ENCODE measurements around the gene KRT75. TPM values are rescaled to one million over a fixed set of nuclear protein-coding genes. Genes with fewer than 3 reads are reported as not detected.

The KRT75 gene
- polyA plus RNA-seq, 2 of the 4 experiments (the other 2 are of a cell fraction), result not detected

GRCh38 chr12:52383331-52383730 lies 50.8 kb downstream of the KRT75 start:
- no peak for FAIRE-seq
- POLR2A ChIA-PET, result interaction anchor here (0.7 kb wide), 1 partner anchor 39 kb away, joined by 3 read pairs; no protein-coding TSS in a partner anchor
- no peak for TF ChIP-seq NFE2L2 (conservative IDR thresholded peaks at IDR 0.05; ENCODE audit: low read length)
- TF ChIP-seq HEYL (CRISPR knock-in tag; IDR thresholded peaks at IDR 0.05), result no peak
- Histone ChIP-seq H3K4me2 (no peak overlapping the region), H3K27ac (no peak overlapping the region), H3K9me3 (no peaks in the 10 kb centered on the region), H3K4me3 (no peak overlapping the region), H3K4me1 (no peaks in the 10 kb centered on the region)
- CTCF ChIA-PET, result interaction anchor here (1.0 to 46.1 kb wide), 7 partner anchors 8 to 597 kb away, joined by 3 to 1221 read pairs (median 4); no protein-coding TSS in a partner anchor
- ATAC-seq, result no peak
- WGBS (ENCODE audit: missing lambda C conversion rate), result 82% methylated on average over 3 of the region's 3 CpGs
- DNase-seq (ENCODE audit: low read depth in 1 of 2, low spot score in 1 of 2), result no peak

GRCh38 chr12:52382854-52383253 lies 51.3 kb downstream of the KRT75 start:
- TF ChIP-seq ELK1 (IDR thresholded peaks at IDR 0.05; ENCODE audit: low read depth, low read length) (no peak), MYC (IDR thresholded peaks at IDR 0.05; ENCODE audit: borderline replicate concordance, low read length) (no peak), HOXA7 (CRISPR knock-in tag; IDR thresholded peaks at IDR 0.05) (no peak), NR3C1 (IDR thresholded peaks at IDR 0.05) (no peak), POLR2AphosphoS2 (conservative IDR thresholded peaks at IDR 0.05; ENCODE audit: low read length) (no peak), KDM1A (IDR thresholded peaks at IDR 0.05; ENCODE audit: low read depth) (no peak)
- CTCF ChIA-PET, result interaction anchor here (0.7 to 46.1 kb wide), 9 partner anchors 9 to 491 kb away, joined by 3 to 1221 read pairs (median 4); no protein-coding TSS in a partner anchor
- POLR2A ChIA-PET, result no interaction called here
- no peak overlapping the region for H3K4me3 ChIP-seq
- ATAC-seq (no peak), DNase-seq (ENCODE audit: low read depth in 1 of 2, low spot score in 1 of 2) (no peak), FAIRE-seq (peak; percentile 49)
- no peaks in the 10 kb centered on the region for H3K4me1 ChIP-seq
- H3K27ac ChIP-seq, result no peak overlapping the region
- H3K4me2 ChIP-seq, result no peak overlapping the region
- H3K9me3 ChIP-seq, result no peaks in the 10 kb centered on the region
- 82% methylated on average over 2 of the region's 2 CpGs for WGBS (ENCODE audit: missing lambda C conversion rate)

- H3K4me3 ChIP-seq, result no peak overlapping the region
- FAIRE-seq, result no peak
- no peak for ATAC-seq
- POLR2A ChIA-PET, result no interaction called here
- no peak overlapping the region for H3K4me2 ChIP-seq
- H3K27ac ChIP-seq, result no peak overlapping the region
- TF ChIP-seq SREBF2 (IDR thresholded peaks at IDR 0.05) (no peak), RAD21 (conservative IDR thresholded peaks at IDR 0.05 in 1 of 2, IDR thresholded peaks at IDR 0.05 in 1 of 2) (no peak), HDAC2 (IDR thresholded peaks at IDR 0.05) (no peak), BHLHE40 (IDR thresholded peaks at IDR 0.05; ENCODE audit: low read depth, low read length) (no peak), NR3C1 (IDR thresholded peaks at IDR 0.05) (no peak), HMGXB4 (CRISPR knock-in tag; IDR thresholded peaks at IDR 0.05; ENCODE audit: borderline replicate concordance) (no peak), EHF (CRISPR knock-in tag; IDR thresholded peaks at IDR 0.05) (no peak), PHF8 (IDR thresholded peaks at IDR 0.05; ENCODE audit: borderline replicate concordance, low read depth) (no peak), CBX2 (IDR thresholded peaks at IDR 0.05; ENCODE audit: borderline replicate concordance, low read depth) (no peak), RNF2 (IDR thresholded peaks at IDR 0.05; ENCODE audit: borderline replicate concordance, low read depth) (no peak)
- TF ChIP-seq, protein P1, sequence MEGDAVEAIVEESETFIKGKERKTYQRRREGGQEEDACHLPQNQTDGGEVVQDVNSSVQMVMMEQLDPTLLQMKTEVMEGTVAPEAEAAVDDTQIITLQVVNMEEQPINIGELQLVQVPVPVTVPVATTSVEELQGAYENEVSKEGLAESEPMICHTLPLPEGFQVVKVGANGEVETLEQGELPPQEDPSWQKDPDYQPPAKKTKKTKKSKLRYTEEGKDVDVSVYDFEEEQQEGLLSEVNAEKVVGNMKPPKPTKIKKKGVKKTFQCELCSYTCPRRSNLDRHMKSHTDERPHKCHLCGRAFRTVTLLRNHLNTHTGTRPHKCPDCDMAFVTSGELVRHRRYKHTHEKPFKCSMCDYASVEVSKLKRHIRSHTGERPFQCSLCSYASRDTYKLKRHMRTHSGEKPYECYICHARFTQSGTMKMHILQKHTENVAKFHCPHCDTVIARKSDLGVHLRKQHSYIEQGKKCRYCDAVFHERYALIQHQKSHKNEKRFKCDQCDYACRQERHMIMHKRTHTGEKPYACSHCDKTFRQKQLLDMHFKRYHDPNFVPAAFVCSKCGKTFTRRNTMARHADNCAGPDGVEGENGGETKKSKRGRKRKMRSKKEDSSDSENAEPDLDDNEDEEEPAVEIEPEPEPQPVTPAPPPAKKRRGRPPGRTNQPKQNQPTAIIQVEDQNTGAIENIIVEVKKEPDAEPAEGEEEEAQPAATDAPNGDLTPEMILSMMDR (IDR thresholded peaks at IDR 0.05), result no peak
- TF ChIP-seq, protein P2, sequence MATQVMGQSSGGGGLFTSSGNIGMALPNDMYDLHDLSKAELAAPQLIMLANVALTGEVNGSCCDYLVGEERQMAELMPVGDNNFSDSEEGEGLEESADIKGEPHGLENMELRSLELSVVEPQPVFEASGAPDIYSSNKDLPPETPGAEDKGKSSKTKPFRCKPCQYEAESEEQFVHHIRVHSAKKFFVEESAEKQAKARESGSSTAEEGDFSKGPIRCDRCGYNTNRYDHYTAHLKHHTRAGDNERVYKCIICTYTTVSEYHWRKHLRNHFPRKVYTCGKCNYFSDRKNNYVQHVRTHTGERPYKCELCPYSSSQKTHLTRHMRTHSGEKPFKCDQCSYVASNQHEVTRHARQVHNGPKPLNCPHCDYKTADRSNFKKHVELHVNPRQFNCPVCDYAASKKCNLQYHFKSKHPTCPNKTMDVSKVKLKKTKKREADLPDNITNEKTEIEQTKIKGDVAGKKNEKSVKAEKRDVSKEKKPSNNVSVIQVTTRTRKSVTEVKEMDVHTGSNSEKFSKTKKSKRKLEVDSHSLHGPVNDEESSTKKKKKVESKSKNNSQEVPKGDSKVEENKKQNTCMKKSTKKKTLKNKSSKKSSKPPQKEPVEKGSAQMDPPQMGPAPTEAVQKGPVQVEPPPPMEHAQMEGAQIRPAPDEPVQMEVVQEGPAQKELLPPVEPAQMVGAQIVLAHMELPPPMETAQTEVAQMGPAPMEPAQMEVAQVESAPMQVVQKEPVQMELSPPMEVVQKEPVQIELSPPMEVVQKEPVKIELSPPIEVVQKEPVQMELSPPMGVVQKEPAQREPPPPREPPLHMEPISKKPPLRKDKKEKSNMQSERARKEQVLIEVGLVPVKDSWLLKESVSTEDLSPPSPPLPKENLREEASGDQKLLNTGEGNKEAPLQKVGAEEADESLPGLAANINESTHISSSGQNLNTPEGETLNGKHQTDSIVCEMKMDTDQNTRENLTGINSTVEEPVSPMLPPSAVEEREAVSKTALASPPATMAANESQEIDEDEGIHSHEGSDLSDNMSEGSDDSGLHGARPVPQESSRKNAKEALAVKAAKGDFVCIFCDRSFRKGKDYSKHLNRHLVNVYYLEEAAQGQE (IDR thresholded peaks at IDR 0.05), result no peak
- WGBS (ENCODE audit: missing lambda C conversion rate), result 86% methylated on average over 8 of the region's 8 CpGs
- H3K9me3 ChIP-seq, result no peaks in the 10 kb centered on the region
- no peak for DNase-seq (ENCODE audit: low read depth in 1 of 2, low spot score in 1 of 2)
- no peaks in the 10 kb centered on the region for H3K4me1 ChIP-seq
- CTCF ChIA-PET, result interaction anchor here (1.0 to 46.1 kb wide), 12 partner anchors 9 to 492 kb away, joined by 3 to 1221 read pairs (median 6); no protein-coding TSS in a partner anchor
These were observed 53.0 kb downstream of the KRT75 start for GRCh38 chr12:52381206-52381605.
